IPS-18c (cell line): ENCODE results near the gene FBXL19.

Source experiments
- H3K4me3 ChIP-seq: 2 replicates; pipeline ENCODE4 v1.7.0; 2013; ENCODE audit warnings: low read depth, mild to moderate bottlenecking, low read length, moderate library complexity; ENCODE audit not compliant: insufficient read depth
- H3K9me3 ChIP-seq: one replicate; pipeline ENCODE4 v1.6.1; 2013; ENCODE audit warnings: mild to moderate bottlenecking, low read length, moderate library complexity; ENCODE audit not compliant: control insufficient read depth, insufficient read depth

The FBXL19 gene

GRCh38 chr16:30969246-30969842 is 46.0 kb downstream of the FBXL19 start:
- no peak overlapping the region for H3K4me3 ChIP-seq
- no peaks in the 10 kb centered on the region for H3K9me3 ChIP-seq

DNA sequence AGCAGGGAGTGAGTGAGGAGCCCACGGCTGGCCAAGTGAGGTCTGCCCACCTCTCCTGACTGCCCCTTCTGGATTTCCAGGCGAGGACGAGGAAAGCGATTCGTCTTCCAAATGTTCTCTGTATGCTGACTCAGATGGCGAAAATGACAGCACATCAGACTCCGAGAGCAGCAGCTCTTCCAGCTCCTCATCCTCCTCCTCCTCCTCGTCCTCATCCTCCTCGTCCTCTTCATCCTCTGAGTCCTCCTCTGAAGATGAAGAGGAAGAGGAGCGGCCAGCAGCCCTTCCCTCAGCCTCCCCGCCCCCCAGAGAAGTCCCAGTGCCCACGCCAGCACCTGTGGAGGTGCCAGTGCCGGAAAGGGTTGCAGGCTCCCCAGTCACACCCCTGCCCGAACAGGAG is 47.9 kb downstream of the FBXL19 start:
- Histone ChIP-seq H3K9me3 (no peaks in the 10 kb centered on the region), H3K4me3 (no peak overlapping the region)

GRCh38 chr16:30972872-30973271 is 49.5 kb downstream of the FBXL19 start:
- Histone ChIP-seq H3K9me3 (no peaks in the 10 kb centered on the region), H3K4me3 (no peak overlapping the region)

DNA sequence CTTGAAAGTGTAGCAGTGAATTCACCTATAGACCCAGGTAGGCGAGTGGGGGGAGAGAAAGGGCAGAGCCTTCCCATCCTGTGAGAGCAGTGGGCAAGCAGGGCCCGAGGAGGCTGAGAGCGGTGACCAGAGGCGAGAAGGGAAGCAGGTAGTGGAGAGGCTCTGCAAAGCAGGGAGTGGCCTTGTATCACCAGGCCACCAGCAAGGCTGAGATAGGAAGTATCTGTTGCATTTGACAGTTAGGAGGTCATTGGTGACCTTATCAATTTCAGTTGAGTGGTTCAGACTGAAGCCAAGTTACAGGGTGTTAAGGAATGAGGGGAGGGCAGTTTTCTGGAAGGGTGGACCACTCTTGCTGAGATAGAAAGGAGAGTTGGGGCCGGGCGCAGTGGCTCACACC is 51.0 kb downstream of the FBXL19 start:
- Histone ChIP-seq H3K4me3 (no peak overlapping the region), H3K9me3 (no peaks in the 10 kb centered on the region)

GRCh38 chr16:30976486-30976885 is 53.1 kb downstream of the FBXL19 start:
- H3K9me3 ChIP-seq = no peaks in the 10 kb centered on the region

DNA sequence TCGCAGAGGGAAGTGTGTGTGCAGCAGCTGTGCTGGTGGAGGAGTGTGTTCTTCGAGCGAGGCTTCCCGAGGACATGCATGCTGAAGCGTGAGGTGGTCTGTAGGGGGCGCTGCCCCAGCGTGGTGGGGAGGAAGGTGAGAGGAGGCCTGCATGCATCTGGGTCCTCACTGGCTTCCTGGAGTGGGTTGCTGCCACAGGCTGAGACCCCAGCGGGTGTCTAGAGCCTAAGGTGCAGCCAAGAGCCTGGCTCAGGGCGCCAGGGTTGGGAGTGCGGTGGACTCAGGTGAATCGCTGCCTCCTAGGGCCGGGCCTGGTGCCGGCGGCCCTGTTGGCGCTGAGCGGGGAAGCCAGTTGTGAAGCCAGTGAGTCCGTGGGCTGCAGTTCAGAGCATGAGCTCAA is 54.1 kb downstream of the FBXL19 start:
- Histone ChIP-seq H3K4me3 (no peak overlapping the region), H3K9me3 (no peaks in the 10 kb centered on the region)

More at GRCh38 chr16:30976486-30976885, 53.1 kb downstream of the FBXL19 start:
- no peak overlapping the region for H3K4me3 ChIP-seq

DNA sequence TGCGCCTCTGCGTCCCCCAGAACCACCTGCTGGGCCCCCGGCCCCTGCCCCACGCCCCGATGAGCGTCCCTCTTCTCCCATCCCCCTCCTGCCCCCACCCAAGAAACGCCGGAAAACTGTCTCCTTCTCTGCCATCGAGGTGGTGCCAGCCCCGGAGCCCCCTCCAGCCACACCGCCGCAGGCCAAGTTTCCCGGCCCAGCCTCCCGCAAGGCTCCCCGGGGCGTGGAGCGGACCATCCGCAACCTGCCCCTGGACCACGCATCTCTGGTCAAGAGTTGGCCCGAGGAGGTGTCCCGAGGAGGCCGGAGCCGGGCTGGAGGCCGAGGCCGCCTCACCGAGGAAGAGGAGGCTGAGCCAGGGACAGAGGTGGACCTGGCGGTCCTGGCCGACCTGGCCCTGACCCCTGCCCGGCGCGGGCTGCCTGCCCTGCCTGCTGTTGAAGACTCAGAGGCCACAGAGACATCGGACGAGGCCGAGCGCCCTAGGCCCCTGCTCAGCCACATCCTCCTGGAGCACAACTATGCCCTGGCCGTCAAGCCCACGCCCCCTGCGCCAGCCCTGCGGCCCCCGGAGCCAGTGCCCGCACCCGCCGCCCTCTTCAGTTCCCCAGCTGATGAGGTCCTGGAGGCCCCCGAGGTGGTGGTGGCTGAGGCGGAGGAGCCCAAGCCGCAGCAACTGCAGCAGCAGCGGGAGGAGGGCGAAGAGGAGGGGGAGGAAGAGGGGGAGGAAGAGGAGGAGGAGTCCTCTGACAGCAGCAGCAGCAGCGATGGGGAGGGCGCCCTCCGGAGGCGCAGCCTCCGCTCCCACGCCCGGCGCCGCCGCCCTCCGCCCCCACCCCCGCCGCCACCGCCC is 56.0 kb downstream of the FBXL19 start:
- Histone ChIP-seq H3K4me3 (no peak overlapping the region), H3K9me3 (no peaks in the 10 kb centered on the region)

GRCh38 chr16:30980023-30980371 is 56.6 kb downstream of the FBXL19 start:
- H3K4me3 ChIP-seq = no peak overlapping the region
- no peaks in the 10 kb centered on the region for H3K9me3 ChIP-seq

DNA sequence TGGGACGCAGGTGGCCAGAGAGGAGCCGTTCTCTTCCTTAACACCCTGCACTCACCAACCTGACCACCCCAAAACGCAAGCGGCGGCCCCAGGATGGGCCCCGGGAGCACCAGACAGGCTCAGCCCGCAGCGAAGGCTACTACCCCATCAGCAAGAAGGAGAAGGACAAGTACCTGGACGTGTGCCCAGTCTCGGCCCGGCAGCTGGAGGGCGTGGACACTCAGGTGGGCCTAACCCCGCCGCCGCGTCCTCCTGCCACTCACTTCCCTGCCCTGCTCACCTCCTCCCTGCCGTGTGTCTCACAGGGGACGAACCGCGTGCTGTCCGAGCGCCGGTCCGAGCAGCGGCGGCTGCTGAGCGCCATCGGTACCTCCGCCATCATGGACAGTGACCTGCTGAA is 57.1 kb downstream of the FBXL19 start:
- no peaks in the 10 kb centered on the region for H3K9me3 ChIP-seq
- H3K4me3 ChIP-seq = no peak overlapping the region

- Histone ChIP-seq H3K9me3 (no peaks in the 10 kb centered on the region), H3K4me3 (no peak overlapping the region)
These were observed 57.6 kb downstream of the FBXL19 start for GRCh38 chr16:30980959-30981358.

GRCh38 chr16:30982548-30983288 is 59.3 kb downstream of the FBXL19 start:
- H3K9me3 ChIP-seq = no peaks in the 10 kb centered on the region
- H3K4me3 ChIP-seq = no peak overlapping the region

- Histone ChIP-seq H3K9me3 (no peaks in the 10 kb centered on the region), H3K4me3 (no peak overlapping the region)
These were observed 60.0 kb downstream of the FBXL19 start for GRCh38 chr16:30983289-30983889.

DNA sequence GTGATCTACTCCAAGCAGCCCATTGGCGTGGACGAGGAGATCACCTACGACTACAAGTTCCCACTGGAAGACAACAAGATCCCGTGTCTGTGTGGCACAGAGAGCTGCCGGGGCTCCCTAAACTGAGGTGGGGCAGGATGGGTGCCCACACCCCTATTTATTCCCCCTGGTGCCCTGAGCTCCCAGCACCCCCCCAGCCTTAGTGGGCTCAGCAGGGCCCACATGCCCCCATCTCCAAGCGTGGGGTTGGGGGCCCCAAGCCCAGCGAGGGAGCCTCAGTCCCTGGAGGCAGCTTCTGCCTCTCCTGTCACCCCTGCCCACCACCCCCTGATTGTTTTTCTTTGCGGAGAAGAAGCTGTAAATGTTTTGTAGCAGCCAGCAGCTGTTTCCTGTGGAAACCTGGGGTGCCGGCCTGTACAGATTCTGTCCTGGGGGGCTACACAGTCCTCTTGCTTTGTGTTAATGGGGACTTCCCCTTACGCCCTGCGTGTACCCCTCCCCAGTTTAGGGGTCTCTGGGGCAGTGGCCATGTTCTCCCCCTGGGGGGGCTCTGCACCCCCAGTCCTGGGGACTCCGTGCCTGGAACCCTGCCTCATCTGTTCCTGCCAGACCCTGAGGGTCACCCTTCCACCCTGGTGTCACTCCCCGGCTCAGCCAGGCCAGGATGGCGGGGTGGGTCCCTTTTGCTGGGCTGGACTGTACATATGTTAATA is 60.7 kb downstream of the FBXL19 start:
- H3K9me3 ChIP-seq = no peaks in the 10 kb centered on the region
- no peak overlapping the region for H3K4me3 ChIP-seq

- H3K9me3 ChIP-seq = no peaks in the 10 kb centered on the region
- peak within 1 kb of the TSS; percentile 46; the same call in 1 of the 2 replicates for H3K4me3 ChIP-seq
These were observed 61.5 kb downstream of the FBXL19 start, which contains the start of gene HSD3B7 for GRCh38 chr16:30984669-30985400. TSS of gene HSD3B7 (plus strand) at chr16:30985207. CDS start at chr16:30985659, 452 bp downstream.

- peak overlapping the region; percentile 46; the same call in 1 of the 2 replicates for H3K4me3 ChIP-seq
- H3K9me3 ChIP-seq = no peaks in the 10 kb centered on the region
These were observed 62.2 kb downstream of the FBXL19 start for GRCh38 chr16:30985401-30986128.
